Measurements from ENCODE around the gene TEX12.
"Not testable (repeated sequence)": the region's sequence is repeated elsewhere in the genome, so short reads cannot be mapped to it uniquely, and the experiment has no call there.

TEX12 gene, protein sequence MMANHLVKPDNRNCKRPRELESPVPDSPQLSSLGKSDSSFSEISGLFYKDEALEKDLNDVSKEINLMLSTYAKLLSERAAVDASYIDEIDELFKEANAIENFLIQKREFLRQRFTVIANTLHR

GRCh38 chr11:112167145-112167544 lies at the start of gene TEX12:
TSS of gene TEX12 (plus strand) at chr11:112167372. CDS start at chr11:112169269, 1,897 bp downstream.
- no peak for DNase-seq (ENCODE audit: low read depth)

- DNase-seq (ENCODE audit: low read depth): no peak
Measured at GRCh38 chr11:112118176-112118575, 49.0 kb upstream of the TEX12 start.

GRCh38 chr11:112121981-112122615 lies 45.1 kb upstream of the TEX12 start:
- no peak for DNase-seq (ENCODE audit: low read depth)

- DNase-seq (ENCODE audit: low read depth): no peak
Measured at GRCh38 chr11:112123129-112123528, 44.0 kb upstream of the TEX12 start.

- DNase-seq (ENCODE audit: low read depth): no peak
Measured at GRCh38 chr11:112127056-112127455, 40.1 kb upstream of the TEX12 start.

- DNase-seq (ENCODE audit: low read depth): no peak
Measured at GRCh38 chr11:112128483-112129121, 38.6 kb upstream of the TEX12 start.

GRCh38 chr11:112129656-112130055 lies 37.5 kb upstream of the TEX12 start:
- no peak for DNase-seq (ENCODE audit: low read depth)

DNA sequence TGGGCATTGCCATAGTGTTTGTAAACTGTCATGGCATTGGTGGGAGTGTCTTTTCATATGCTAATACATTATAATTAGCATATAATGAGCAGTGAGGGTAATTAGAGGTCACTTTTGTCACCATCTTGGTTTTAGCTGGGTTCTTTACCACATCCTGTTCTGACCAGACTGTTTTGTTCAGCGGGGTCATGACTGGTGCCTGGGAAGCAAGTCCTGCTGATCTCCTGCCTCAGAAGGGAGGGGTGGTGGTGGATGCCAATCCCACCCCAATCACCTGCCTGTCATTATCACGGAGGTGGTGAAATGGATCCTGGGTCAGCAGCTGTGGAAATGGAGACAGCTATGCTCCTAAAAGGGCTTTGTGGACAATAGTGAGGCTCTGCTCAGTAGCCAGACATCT lies 34.4 kb upstream of the TEX12 start:
- no peak for DNase-seq (ENCODE audit: low read depth)

DNA sequence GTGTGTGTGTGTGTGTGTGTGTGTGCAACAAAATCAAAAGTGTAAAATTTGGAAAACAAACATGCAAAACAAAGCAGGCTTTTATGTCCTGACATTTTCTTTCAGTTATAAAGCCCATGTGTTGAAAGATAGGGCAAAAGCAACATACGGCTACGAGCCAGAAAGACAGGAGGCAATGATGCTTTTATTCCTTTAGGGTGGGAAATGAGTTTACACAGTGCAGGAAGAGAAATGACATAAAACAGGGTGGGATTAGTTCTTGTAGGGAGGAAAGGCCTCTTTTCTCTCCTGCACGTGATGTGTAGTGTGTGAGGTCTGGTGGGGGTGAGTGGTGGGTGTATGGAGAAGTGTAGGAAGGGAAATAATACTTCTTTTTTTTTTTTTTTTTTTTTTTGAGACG lies 32.7 kb upstream of the TEX12 start:
- no peak for DNase-seq (ENCODE audit: low read depth)

GRCh38 chr11:112143597-112143996 lies 23.6 kb upstream of the TEX12 start:
- no peak for DNase-seq (ENCODE audit: low read depth)

DNA sequence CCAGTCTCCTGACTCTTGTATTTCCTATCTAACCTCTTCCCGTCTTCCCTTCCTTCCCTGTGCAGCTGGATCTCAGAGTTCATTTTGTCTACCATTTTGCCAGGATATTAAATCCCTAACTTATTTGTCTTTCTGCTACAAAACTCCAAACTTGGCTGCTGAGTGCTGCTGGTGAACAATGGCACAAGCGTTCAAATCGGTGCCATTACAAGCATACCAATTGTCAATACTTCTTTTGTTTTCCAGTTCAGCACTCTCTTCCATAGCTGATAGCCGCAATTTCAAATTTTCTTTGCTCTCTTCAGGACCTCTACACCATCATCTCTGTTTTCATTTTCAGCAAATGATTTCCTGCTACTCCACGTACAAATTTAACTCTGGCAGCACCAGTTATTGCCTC lies 16.7 kb upstream of the TEX12 start:
- no peak for DNase-seq (ENCODE audit: low read depth)

DNA sequence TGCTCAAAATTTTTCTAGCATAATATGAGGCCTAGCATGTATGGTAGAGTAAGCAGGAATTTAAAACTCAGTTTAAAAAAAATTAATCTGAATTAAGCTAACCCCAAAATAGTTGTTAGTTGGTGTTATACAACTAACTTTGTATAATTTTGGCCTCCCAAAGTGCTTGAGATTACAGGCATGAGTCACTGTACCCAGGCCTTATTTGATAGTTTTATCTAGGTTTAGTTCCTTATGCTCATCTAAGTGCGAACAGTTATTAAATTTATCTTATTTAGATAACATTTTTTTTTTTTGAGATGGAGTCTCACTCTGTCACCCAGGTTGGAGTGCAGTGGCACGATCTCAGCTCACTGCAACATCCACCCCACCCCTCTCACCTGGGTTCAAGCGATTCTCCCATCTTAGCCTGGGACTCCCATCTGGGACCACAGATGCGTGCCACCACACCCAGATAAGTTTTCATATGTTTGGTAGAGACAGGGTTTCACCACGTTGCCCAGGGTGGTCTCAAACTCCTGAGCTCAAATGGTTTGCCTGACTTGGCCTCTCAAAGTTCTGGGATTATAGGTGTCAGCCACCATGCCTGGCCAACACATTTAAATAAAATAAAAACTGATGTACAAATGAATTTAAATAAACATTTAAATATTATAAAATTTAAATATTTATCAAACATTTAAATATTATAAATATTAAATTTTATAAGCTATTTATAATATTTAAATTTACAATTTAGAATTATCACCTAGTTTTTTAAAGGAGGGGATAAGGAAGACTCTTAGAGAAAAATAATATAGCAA lies 10.8 kb upstream of the TEX12 start:
- no peak for DNase-seq (ENCODE audit: low read depth)

DNA sequence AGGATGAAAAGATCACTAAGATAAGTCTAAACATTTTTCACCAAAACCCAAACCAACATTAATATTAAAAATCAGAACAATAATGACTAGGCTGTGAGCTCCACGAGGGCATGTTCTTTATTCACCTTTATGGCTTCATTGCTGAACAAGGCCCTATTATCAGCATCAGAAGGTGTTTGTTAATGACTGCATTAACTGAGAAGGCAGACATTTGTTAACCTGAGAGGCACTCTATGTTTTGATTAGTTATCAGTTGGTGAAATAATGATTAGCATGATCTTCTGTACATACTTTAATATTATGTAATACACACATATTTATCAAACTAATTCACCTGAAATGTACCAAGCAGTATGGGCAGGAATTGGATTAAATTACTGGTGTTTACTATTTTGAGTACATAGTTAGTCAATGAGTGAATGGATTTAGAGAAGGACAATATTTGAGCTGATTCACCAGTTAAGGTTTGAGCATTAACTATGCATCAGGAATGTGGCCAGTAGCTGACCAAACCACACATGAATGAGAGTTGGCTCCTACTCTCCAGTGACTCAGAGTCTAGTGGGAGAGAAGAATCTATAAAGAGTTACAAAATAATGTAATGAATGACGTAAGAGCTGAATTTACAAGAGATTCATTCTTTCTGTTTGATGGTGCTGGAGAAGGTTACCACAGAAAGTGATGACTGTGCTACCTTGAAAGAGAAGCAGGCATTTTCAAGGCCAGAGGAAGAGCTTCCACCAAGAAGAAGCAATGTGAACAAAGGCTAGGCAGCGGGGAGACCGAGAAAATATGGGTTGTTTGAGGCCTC lies 10.0 kb upstream of the TEX12 start:
- no peak for DNase-seq (ENCODE audit: low read depth)

GRCh38 chr11:112159098-112160065 lies 7.8 kb upstream of the TEX12 start:
- no peak for DNase-seq (ENCODE audit: low read depth)

DNA sequence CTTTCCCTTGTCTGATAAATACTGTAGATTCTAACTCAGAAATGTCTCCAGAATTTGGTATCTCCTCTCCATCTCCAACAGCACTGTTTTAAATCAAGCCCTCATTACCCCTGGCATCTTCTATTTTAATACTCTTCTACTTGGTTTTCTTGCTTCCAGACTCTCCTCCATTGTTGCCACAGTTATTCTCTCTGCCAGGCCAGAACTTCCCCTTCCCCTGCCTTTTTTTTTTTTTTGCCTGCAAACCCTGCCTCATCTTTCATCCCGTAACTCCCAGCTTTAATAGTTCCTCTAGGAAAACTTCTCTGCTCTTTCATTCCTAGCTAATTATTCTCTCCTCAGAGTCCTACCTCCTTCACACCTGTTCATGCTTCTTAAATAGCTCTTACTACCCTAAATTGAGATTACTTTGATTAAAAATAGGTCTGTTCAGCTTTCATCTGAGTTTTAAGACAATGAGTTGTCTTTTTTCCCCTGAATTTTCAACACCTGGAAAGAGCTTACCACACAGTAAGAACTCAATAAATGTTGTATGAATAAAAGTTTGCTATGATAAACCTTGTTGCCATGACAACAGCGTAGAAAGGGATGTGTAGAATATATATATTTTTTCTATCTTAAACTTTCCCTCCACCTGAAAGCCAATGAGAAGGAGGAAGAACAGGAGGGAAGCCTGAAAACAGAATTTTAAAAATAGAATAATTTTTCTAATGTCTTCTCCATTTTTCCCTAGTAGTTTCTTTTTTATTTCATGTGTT lies 6.9 kb upstream of the TEX12 start:
- DNase-seq (ENCODE audit: low read depth): no peak

DNA sequence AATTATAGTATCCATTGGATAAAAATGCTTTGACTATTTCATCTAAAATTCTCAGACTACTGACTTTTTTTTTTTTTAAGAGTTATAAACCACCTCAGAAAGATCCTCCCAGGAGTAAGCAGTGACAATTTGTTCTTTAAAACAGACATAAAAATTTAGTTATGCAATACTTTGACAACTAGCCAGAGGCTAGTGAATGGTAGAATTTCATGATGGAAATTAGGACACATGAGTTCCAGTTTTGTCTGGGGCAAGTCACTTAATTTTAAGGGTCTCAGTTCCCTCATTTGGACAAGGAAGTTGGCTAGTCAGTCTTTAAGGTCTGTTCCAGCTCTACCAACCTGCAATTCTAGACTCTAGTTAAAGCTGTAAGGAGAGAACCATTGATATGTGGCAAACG lies 6.2 kb upstream of the TEX12 start:
- no peak for DNase-seq (ENCODE audit: low read depth)

DNA sequence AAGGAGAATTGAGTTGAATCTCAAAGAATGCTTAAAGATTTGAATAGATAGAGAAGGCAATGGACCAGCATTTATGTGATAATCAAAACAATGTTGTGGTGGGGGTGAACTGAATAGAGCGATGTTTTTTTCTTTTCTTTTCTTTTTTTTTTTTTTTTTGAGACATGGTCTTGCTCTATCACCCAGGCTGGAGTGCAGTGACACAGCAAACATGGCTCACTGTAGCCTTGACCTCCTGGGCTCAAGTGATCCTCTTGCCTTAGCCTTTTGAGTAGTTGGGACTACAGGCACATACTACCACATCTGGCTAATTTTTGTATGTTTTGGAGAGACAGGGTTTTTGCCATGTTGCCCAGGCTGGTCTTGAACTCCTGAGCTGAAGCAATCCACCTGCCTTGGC lies 5.0 kb upstream of the TEX12 start:
- DNase-seq (ENCODE audit: low read depth): not testable (repeated sequence)

DNA sequence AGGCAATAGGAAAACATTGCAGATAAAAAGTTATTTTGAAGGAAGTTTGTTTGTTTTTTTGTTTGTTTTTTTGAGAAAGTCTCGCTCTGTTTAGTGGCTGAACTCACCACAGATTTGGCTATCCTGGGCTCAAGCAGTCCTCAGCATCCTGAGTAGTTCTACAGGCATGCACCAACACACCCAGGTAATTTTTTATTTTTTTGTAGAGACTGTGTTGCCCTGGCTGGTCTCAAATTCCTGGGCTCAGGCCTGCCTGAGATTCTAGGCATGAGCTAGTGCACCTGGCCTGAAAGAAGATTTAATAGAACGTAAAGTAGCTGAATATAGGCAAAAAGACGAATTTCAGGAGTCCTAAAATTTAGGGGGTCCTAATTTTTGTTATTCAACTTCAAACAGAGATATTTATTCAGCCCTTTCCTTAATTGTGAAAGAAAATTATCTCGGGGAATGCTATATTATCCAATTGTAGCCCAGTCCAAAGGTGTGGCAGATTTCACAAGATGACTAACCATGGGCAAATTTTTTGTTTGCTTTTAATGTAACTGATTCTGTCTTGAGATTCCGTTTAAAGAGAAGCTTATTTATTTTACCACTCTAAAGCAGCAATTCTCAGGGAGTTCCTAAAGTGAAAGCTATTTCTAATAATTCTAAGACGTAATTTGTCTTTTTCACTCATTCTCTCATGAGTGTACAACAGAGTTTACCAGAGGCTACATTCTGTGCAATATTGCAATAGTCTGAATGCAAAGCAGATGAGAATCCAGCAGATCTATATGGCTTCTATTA lies 4.2 kb upstream of the TEX12 start:
- DNase-seq (ENCODE audit: low read depth): no peak

Data from T-helper 22 cell (primary cell).